Colonic mucosa (tissue), 4 donors: Measurements from ENCODE around the gene SAE1. TPM values are rescaled to one million over a fixed set of nuclear protein-coding genes. Genes with fewer than 3 reads are reported as not detected.
A peak's percentile ranks its signal among the peaks of the same experiment; 100 is the strongest.

Source experiments
- DNase-seq: peaks from one replicate; pipeline ENCODE4 v3.0.0-alpha.2; 2020
- H3K27ac ChIP-seq: fragments of 200-600 bp; one replicate; pipeline ENCODE4 v1.8.0; 2021
- H3K27me3 ChIP-seq: fragments of 200-600 bp; one replicate; pipeline ENCODE4 v1.8.0; 2021
- H3K36me3 ChIP-seq: fragments of 200-600 bp; one replicate; pipeline ENCODE4 v1.8.0; 2021
- H3K4me1 ChIP-seq: fragments of 200-600 bp; one replicate; pipeline ENCODE4 v1.8.0; 2021; ENCODE audit warnings: mild to moderate bottlenecking
- H3K4me3 ChIP-seq: fragments of 200-600 bp; one replicate; pipeline ENCODE4 v1.8.0; 2021
- H3K9ac ChIP-seq, 2 donors: one replicate each; pipeline ENCODE4 v1.7.0; 2013; ENCODE audit warnings: control low read depth in 2 of 2, low read depth in 2 of 2, low read length in 2 of 2
- H3K9me3 ChIP-seq: fragments of 200-600 bp; one replicate; pipeline ENCODE4 v1.8.0; 2021
- CTCF ChIP-seq: fragments of 200-600 bp; IDR thresholded peaks from one replicate; pipeline ENCODE4 v1.8.0; 2022; ENCODE audit warnings: antibody characterized with exemption, mild to moderate bottlenecking
- intact Hi-C: fragments of 100-400 bp; cut with DNase I; formaldehyde crosslinking; loops from one replicate; pipeline ENCODE4 v1.14.1; 2022
- total RNA-seq, 2 donors: library from RNA; stranded (reverse); fragmentation: NEBNext Ultra II Directional in 1 of 2; extraction: Animal tissue kit (Norgen Biotek cat#: 25700) in 1 of 2; gene quantifications; one replicate each; pipeline ENCODE4 v1.2.1, GENCODE V29; 2021
- donor health status: healthy.
- donor health status: DM: no; HTN: no; CAD: no.
- donor health status: DM: no; HTN: no; CAD: no.

Gene SAE1
- total RNA-seq, 2 donors from 2014 or later = 64.5 to 92.0 TPM

- DNase-seq = no peak
These were observed 16.6 kb upstream of the SAE1 start for GRCh38 chr19:47113850-47114651.

GRCh38 chr19:47120470-47121067 is 10.1 kb upstream of the SAE1 start:
- Histone ChIP-seq H3K27me3 (no peaks in the 10 kb centered on the region), H3K4me1 (no peaks in the 10 kb centered on the region), H3K9ac (no peak overlapping the region), H3K9me3 (no peaks in the 10 kb centered on the region), H3K4me3 (no peak overlapping the region), H3K27ac (no peak overlapping the region), H3K36me3 (no peaks in the 10 kb centered on the region)
- no peak for TF ChIP-seq CTCF
- intact Hi-C loops = loop anchor here (10.0 kb wide), 1 partner anchor 86 kb away; no protein-coding TSS in a partner anchor
- no peak for DNase-seq

More at GRCh38 chr19:47113850-47114651, 16.6 kb upstream of the SAE1 start:
- no peaks in the 10 kb centered on the region for H3K36me3 ChIP-seq
- no peak for TF ChIP-seq CTCF
- intact Hi-C loops = no loop called here
- H3K9me3 ChIP-seq = no peaks in the 10 kb centered on the region
- H3K9ac ChIP-seq = peak overlapping the region; percentile 83 to 99
- H3K27ac ChIP-seq = peak overlapping the region; percentile 100
- H3K4me1 ChIP-seq = no peaks in the 10 kb centered on the region
- H3K4me3 ChIP-seq = peak overlapping the region; percentile 81
- no peaks in the 10 kb centered on the region for H3K27me3 ChIP-seq

- DNase-seq = no peak
- TF ChIP-seq CTCF = no peak
- H3K4me1 ChIP-seq = no peaks in the 10 kb centered on the region
- H3K4me3 ChIP-seq = no peak overlapping the region
- H3K36me3 ChIP-seq = no peaks in the 10 kb centered on the region
- no peaks in the 10 kb centered on the region for H3K9me3 ChIP-seq
- H3K9ac ChIP-seq = no peak overlapping the region
- no peaks in the 10 kb centered on the region for H3K27me3 ChIP-seq
- H3K27ac ChIP-seq = no peak overlapping the region
- intact Hi-C loops = loop anchor here (10.0 kb wide), 1 partner anchor 88 kb away; no protein-coding TSS in a partner anchor
These were observed 8.0 kb upstream of the SAE1 start for GRCh38 chr19:47122359-47123335.

GRCh38 chr19:47123406-47123805 is 7.2 kb upstream of the SAE1 start:
- Histone ChIP-seq H3K4me1 (no peaks in the 10 kb centered on the region), H3K27ac (no peak overlapping the region), H3K9ac (no peak overlapping the region), H3K27me3 (no peaks in the 10 kb centered on the region), H3K4me3 (no peak overlapping the region), H3K36me3 (no peaks in the 10 kb centered on the region), H3K9me3 (no peaks in the 10 kb centered on the region)
- TF ChIP-seq CTCF = no peak
- DNase-seq = no peak
- intact Hi-C loops = loop anchor here (10.0 kb wide), 1 partner anchor 89 kb away; no protein-coding TSS in a partner anchor
